NB4 (cell line): ENCODE data around the gene TRNAU1AP.
"Not testable (repeated sequence)": the region's sequence is repeated elsewhere in the genome, so short reads cannot be mapped to it uniquely, and the experiment has no call there.

ENCODE experiments used
- DNase-seq: peaks from one replicate; pipeline ENCODE4 v3.0.0; 2010; ENCODE audit warnings: low read depth
- H3K4me3 ChIP-seq: one replicate; pipeline ENCODE4 v1.5.1; 2011; ENCODE audit warnings: mild to moderate bottlenecking, low read depth, low read length, moderate library complexity
- CTCF ChIP-seq: IDR thresholded peaks from one replicate; pipeline ENCODE4 v1.5.1; 2012; ENCODE audit warnings: low read depth, low read length
- MYC ChIP-seq: IDR thresholded peaks from 2 replicates; pipeline ENCODE4 v1.6.1; 2011; ENCODE audit warnings: low read depth, low read length
- POLR2A ChIP-seq: IDR thresholded peaks from 2 replicates; pipeline ENCODE4 v1.6.1; 2011; ENCODE audit warnings: mild to moderate bottlenecking; ENCODE audit not compliant: insufficient read length; ENCODE audit errors: extremely low read depth
- TF ChIP-seq, protein P1 (sequence below): IDR thresholded peaks from 2 replicates; pipeline ENCODE4 v1.6.1; 2011; ENCODE audit warnings: low read depth, low read length

TRNAU1AP gene

GRCh38 chr1:28579401-28579800 lies 26.5 kb downstream of the TRNAU1AP start:
- no peak for TF ChIP-seq POLR2A
- no peak for TF ChIP-seq CTCF
- TF ChIP-seq, protein P1, sequence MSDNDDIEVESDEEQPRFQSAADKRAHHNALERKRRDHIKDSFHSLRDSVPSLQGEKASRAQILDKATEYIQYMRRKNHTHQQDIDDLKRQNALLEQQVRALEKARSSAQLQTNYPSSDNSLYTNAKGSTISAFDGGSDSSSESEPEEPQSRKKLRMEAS: no peak
- TF ChIP-seq MYC: no peak
- no peak for DNase-seq
- H3K4me3 ChIP-seq: peak overlapping the region; percentile 100

DNA sequence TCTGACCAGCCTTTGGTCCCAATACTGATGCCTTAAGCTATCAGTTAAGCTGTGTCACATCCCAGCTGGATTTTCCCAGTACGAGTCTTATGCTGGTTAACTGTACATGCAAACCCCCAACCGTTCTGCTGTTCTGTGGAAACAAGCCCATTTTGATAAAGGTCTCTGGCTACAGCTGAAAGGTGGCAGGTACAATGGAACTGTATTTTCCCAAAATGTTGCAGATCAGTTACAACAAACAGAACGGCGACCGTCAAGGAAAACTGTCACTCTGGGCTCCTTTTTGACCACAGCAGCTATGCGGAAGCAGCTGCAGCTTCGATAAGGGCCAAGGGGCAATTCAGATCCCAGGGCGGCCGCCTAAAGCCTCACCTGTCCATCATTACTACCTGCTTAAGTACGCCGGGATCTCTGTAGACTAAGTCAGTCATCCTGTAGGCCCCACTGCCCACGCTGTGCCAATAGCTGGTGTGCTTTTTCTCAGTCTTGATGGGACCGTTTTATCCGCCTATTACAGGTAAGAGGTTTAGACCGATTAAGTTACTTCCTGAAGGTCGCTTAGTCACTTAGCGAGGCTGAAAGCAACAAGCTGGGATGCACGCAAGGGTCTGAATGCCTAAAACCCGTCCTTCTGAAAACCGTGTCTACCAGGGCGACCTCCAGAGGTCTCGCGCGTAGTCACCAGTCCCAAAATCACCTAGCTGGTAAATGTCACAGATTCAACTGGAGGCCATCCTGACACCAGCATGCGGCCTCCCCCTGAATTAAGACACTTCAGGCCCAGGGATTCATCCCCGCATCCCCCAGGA lies 28.0 kb downstream of the TRNAU1AP start:
- DNase-seq: peak; percentile 71
- peak overlapping the region; percentile 100 for H3K4me3 ChIP-seq
- TF ChIP-seq, protein P1: no peak
- TF ChIP-seq MYC (no peak), CTCF (no peak), POLR2A (no peak)

DNA sequence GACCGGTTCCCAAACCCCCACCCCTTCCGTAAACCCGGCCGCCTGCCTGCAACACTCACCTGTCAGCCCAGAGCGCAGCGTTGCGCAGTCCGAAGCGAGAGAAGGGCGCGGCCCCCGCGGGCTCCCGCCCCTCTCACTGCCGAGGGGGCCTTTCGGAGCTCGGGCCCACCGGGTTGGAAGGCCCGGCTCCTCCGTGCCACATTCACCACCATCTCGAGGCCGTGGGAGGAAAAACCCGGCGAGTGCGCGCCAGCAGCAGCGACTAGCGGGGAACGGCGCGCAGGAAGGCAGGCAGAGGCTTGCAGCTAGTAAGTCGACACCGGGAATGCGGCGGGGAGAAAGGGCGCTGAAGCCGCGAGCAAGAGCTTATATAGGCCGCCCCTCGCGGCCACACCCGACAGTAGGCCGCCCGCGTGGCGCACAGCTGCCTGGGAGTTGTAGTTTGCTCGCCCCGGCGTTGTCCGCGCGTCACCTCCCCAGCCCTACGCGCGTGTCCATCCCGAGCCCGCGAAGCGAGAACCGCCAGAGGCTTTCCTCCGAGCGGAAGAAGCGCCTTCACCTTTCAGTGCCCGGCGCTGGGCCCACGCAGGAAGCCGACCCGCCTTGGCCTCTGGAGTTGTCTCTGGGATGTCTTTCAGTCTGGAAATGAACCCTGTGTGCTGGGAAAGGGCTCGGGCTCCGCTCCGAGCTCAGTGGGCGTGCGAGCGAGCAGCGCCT lies 28.8 kb downstream of the TRNAU1AP start:
- DNase-seq: peak; percentile 97
- TF ChIP-seq CTCF (no peak), POLR2A (peak; percentile 100), MYC (peak; percentile 96)
- TF ChIP-seq, protein P1: peak; percentile 94

DNA sequence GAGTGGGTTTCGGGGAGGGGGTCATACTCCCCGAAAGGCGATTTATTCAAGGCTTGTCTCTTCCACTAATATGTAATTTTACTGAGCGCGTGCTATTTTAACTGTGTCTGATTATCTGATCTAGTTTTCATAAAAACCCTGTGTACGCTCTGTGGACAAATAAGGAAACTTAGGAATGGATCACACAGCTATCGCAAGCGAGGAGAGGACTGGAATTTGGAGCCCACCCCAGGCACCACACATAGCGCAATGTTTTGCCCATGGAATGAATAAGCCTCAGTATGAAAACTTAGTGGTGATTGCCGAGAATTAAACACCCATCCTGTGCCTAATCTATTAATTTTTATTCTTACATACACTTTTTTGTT lies 29.3 kb downstream of the TRNAU1AP start:
- no peak for TF ChIP-seq CTCF
- no peak for TF ChIP-seq POLR2A
- TF ChIP-seq, protein P1: no peak
- TF ChIP-seq MYC: no peak
- DNase-seq: peak; percentile 50
- peak overlapping the region; percentile 100 for H3K4me3 ChIP-seq

More for the DNA sequence above, 28.8 kb downstream of the TRNAU1AP start:
- peak overlapping the region; percentile 100 for H3K4me3 ChIP-seq

- not testable (repeated sequence) for DNase-seq, H3K4me3 ChIP-seq
These were observed 33.9 kb downstream of the TRNAU1AP start for GRCh38 chr1:28586585-28587391.
